Activated CD8-positive, alpha-beta memory T cell treated with anti-CD3 and anti-CD28 coated beads for 24 hours (primary cell): ENCODE measurements around the gene GRIP1.

Experiments used
- DNase-seq: peaks from one replicate; pipeline ENCODE4 v3.0.0-alpha.2; 2020

GRIP1 gene

GRCh38 chr12:66441905-66442559, 236.8 kb downstream of the GRIP1 start:
- no peak for DNase-seq

- DNase-seq, result no peak
These were observed 240.3 kb downstream of the GRIP1 start for GRCh38 chr12:66438601-66439000.

- DNase-seq, result no peak
These were observed 248.8 kb downstream of the GRIP1 start for GRCh38 chr12:66430106-66430505.

- no peak for DNase-seq
These were observed 250.0 kb downstream of the GRIP1 start for GRCh38 chr12:66428870-66429269.

GRCh38 chr12:66428261-66428660, 250.6 kb downstream of the GRIP1 start:
- DNase-seq, result no peak

GRCh38 chr12:66426696-66427095, 252.2 kb downstream of the GRIP1 start:
- DNase-seq, result no peak

- DNase-seq, result no peak
These were observed 255.6 kb downstream of the GRIP1 start for GRCh38 chr12:66423266-66423665.

GRCh38 chr12:66418908-66419307, 260.0 kb downstream of the GRIP1 start:
- no peak for DNase-seq

GRCh38 chr12:66417217-66417616, 261.7 kb downstream of the GRIP1 start:
- no peak for DNase-seq

- no peak for DNase-seq
These were observed 269.5 kb downstream of the GRIP1 start for GRCh38 chr12:66409195-66409871.

GRCh38 chr12:66405395-66405794, 273.5 kb downstream of the GRIP1 start:
- DNase-seq, result no peak

GRCh38 chr12:66403746-66404145, 275.1 kb downstream of the GRIP1 start:
- DNase-seq, result no peak

- DNase-seq, result no peak
These were observed 279.0 kb downstream of the GRIP1 start for GRCh38 chr12:66399911-66400306.

- DNase-seq, result no peak
These were observed 279.7 kb downstream of the GRIP1 start for GRCh38 chr12:66398931-66399910.

GRCh38 chr12:66397574-66398290, 281.1 kb downstream of the GRIP1 start:
- no peak for DNase-seq

GRCh38 chr12:66393890-66394289, 285.0 kb downstream of the GRIP1 start:
- DNase-seq, result no peak

GRCh38 chr12:66392266-66392915, 286.5 kb downstream of the GRIP1 start:
- no peak for DNase-seq

- DNase-seq, result no peak
These were observed 290.4 kb downstream of the GRIP1 start for GRCh38 chr12:66388517-66388916.

- no peak for DNase-seq
These were observed 291.8 kb downstream of the GRIP1 start for GRCh38 chr12:66387117-66387516.

GRCh38 chr12:66380769-66381535, 297.9 kb downstream of the GRIP1 start:
- no peak for DNase-seq

- DNase-seq, result no peak
These were observed 299.3 kb downstream of the GRIP1 start for GRCh38 chr12:66379616-66380015.

- no peak for DNase-seq
These were observed 303.3 kb downstream of the GRIP1 start for GRCh38 chr12:66375560-66375959.
